22Rv1 (cell line): ENCODE results near the gene MLLT3.

Source experiments
- H3K27ac ChIP-seq: fragments of 450-650 bp; 2 replicates; pipeline ENCODE4 v1.5.1; 2017
- CTCF ChIP-seq: fragments of 450-650 bp; IDR thresholded peaks from 2 replicates; pipeline ENCODE4 v1.5.1; 2017; ENCODE audit warnings: mild to moderate bottlenecking
- ZFX ChIP-seq: fragments of 450-650 bp; IDR thresholded peaks from 2 replicates; pipeline ENCODE4 v1.6.1; 2017; ENCODE audit warnings: antibody characterized with exemption, borderline replicate concordance

The MLLT3 gene

GRCh38 chr9:20529837-20530236, 92.5 kb downstream of the MLLT3 start:
- no peak for TF ChIP-seq CTCF
- no peak for TF ChIP-seq ZFX
- H3K27ac ChIP-seq, result no peak overlapping the region

- H3K27ac ChIP-seq, result no peak overlapping the region
- TF ChIP-seq ZFX (no peak), CTCF (no peak)
Observed at GRCh38 chr9:20528253-20528652, 94.0 kb downstream of the MLLT3 start.

GRCh38 chr9:20526500-20527319, 95.6 kb downstream of the MLLT3 start:
- H3K27ac ChIP-seq, result no peak overlapping the region
- TF ChIP-seq CTCF (no peak), ZFX (no peak)

GRCh38 chr9:20524776-20525175, 97.5 kb downstream of the MLLT3 start:
- peak; percentile 49 for TF ChIP-seq CTCF
- TF ChIP-seq ZFX, result no peak
- H3K27ac ChIP-seq, result no peak overlapping the region

- no peak for TF ChIP-seq ZFX
- no peak for TF ChIP-seq CTCF
- no peak overlapping the region for H3K27ac ChIP-seq
Observed at GRCh38 chr9:20518737-20519136, 103.6 kb downstream of the MLLT3 start.

GRCh38 chr9:20513126-20513913, 109.0 kb downstream of the MLLT3 start:
- H3K27ac ChIP-seq, result no peak overlapping the region
- TF ChIP-seq CTCF (no peak), ZFX (no peak)

- no peak overlapping the region for H3K27ac ChIP-seq
- TF ChIP-seq CTCF, result no peak
- no peak for TF ChIP-seq ZFX
Observed at GRCh38 chr9:20512636-20513035, 109.7 kb downstream of the MLLT3 start.
